ENCODE data around the gene TF.

TF gene

GRCh38 chr3:133820129-133820528 is 73.9 kb downstream of the TF start:
- DNase-seq = no peak
- Histone ChIP-seq H3K9me3 (no peaks in the 10 kb centered on the region), H3K4me3 (ENCODE audit: low read depth, low read length) (no peak overlapping the region), H3K4me1 (no peaks in the 10 kb centered on the region; the same call in 1 of the 2 replicates), H3K27me3 (no peaks in the 10 kb centered on the region), H3K36me3 (peaks cover 82% of the 10 kb centered on the region)
- TF ChIP-seq CTCF (IDR thresholded peaks at IDR 0.05; ENCODE audit: low read depth, low read length) = no peak

- TF ChIP-seq CTCF (IDR thresholded peaks at IDR 0.05; ENCODE audit: low read depth, low read length) = no peak
- Histone ChIP-seq H3K36me3 (peaks cover 73% of the 10 kb centered on the region), H3K27me3 (no peaks in the 10 kb centered on the region), H3K9me3 (no peaks in the 10 kb centered on the region), H3K4me3 (ENCODE audit: low read depth, low read length) (no peak overlapping the region), H3K4me1 (no peaks in the 10 kb centered on the region; the same call in 1 of the 2 replicates)
- no peak for DNase-seq
These were observed 74.9 kb downstream of the TF start for GRCh38 chr3:133820889-133821675.

GRCh38 chr3:133821767-133822638 is 75.8 kb downstream of the TF start:
- no peaks in the 10 kb centered on the region; the same call in 1 of the 2 replicates for H3K4me1 ChIP-seq
- DNase-seq = peak; percentile 50
- no peaks in the 10 kb centered on the region for H3K9me3 ChIP-seq
- no peaks in the 10 kb centered on the region for H3K27me3 ChIP-seq
- H3K4me3 ChIP-seq (ENCODE audit: low read depth, low read length) = no peak overlapping the region
- H3K36me3 ChIP-seq = peaks cover 66% of the 10 kb centered on the region
- TF ChIP-seq CTCF (IDR thresholded peaks at IDR 0.05; ENCODE audit: low read depth, low read length) = peak; percentile 45

GRCh38 chr3:133824961-133825485 is 78.8 kb downstream of the TF start:
- peaks cover 39% of the 10 kb centered on the region for H3K36me3 ChIP-seq
- H3K9me3 ChIP-seq = no peaks in the 10 kb centered on the region
- no peak overlapping the region for H3K4me3 ChIP-seq (ENCODE audit: low read depth, low read length)
- H3K4me1 ChIP-seq = no peaks in the 10 kb centered on the region; the same call in 1 of the 2 replicates
- DNase-seq = no peak
- no peaks in the 10 kb centered on the region for H3K27me3 ChIP-seq
- no peak for TF ChIP-seq CTCF (IDR thresholded peaks at IDR 0.05; ENCODE audit: low read depth, low read length)

GRCh38 chr3:133825969-133826727 is 80.0 kb downstream of the TF start:
- Histone ChIP-seq H3K27me3 (no peaks in the 10 kb centered on the region), H3K9me3 (no peaks in the 10 kb centered on the region), H3K36me3 (peaks cover 27% of the 10 kb centered on the region), H3K4me1 (no peaks in the 10 kb centered on the region; the same call in 1 of the 2 replicates), H3K4me3 (ENCODE audit: low read depth, low read length) (no peak overlapping the region)
- DNase-seq = no peak
- no peak for TF ChIP-seq CTCF (IDR thresholded peaks at IDR 0.05; ENCODE audit: low read depth, low read length)

Measured in BE2C (cell line).